ENCODE data around the gene CECR2. TPM values are rescaled to one million over a fixed set of nuclear protein-coding genes. Genes with fewer than 3 reads are reported as not detected.
A peak's percentile ranks its signal among the peaks of the same experiment; 100 is the strongest.

Gene CECR2
- total RNA-seq, 1 experiment from 2014 or later, result 154 TPM

GRCh38 chr22:17460895-17461294 lies 91.6 kb downstream of the CECR2 start:
- peak overlapping the region in 2 of 3 experiments; percentile 46 to 63; a peak in 4 of 7 replicates for H3K27ac Mint-ChIP-seq
- no peak overlapping the region for H4K8ac ChIP-seq (replicated peaks; ENCODE audit: insufficient read length, low read depth, low read length)
- H4K20me1 ChIP-seq (ENCODE audit: control insufficient read depth, insufficient read depth, insufficient read length), result no peaks in the 10 kb centered on the region
- H3K9me3 ChIP-seq (ENCODE audit: control insufficient read depth, low read depth, low read length), result no peaks in the 10 kb centered on the region
- H2AK5ac ChIP-seq (ENCODE audit: insufficient read length, low read length), result no peak overlapping the region
- H3K14ac ChIP-seq (ENCODE audit: insufficient read depth, low read length), result no peak overlapping the region
- H3K27me3 ChIP-seq (ENCODE audit: insufficient read depth, low read length), result no peaks in the 10 kb centered on the region
- no peak overlapping the region for H3K4me3 Mint-ChIP-seq
- no peak overlapping the region for H4K5ac ChIP-seq (ENCODE audit: insufficient read length, low read depth, low read length)
- H3K27ac ChIP-seq (ENCODE audit: insufficient read length, low read depth, low read length), result no peak overlapping the region
- no peak overlapping the region for H2BK15ac ChIP-seq (ENCODE audit: low read depth, low read length)
- no peaks in the 10 kb centered on the region for H3K9me3 Mint-ChIP-seq
- H2AFZ ChIP-seq (ENCODE audit: low read length), result no peak overlapping the region
- H2BK5ac ChIP-seq (ENCODE audit: insufficient read length, low read length), result no peak overlapping the region
- H3K9ac ChIP-seq (ENCODE audit: extremely low read depth, insufficient read length, low read length), result no peak overlapping the region
- H3K79me2 ChIP-seq (ENCODE audit: insufficient read depth, low read length), result peaks cover 44% of the 10 kb centered on the region; the same call in 1 of the 2 replicates
- H3K23me2 ChIP-seq (ENCODE audit: insufficient read length, low read depth, low read length, poor library complexity, severe bottlenecking), result no peaks in the 10 kb centered on the region
- no CpG with 5 or more reads among the region's 6 CpGs for WGBS (ENCODE audit: extremely low coverage, insufficient read length, low lambda C conversion rate)
- H2BK12ac ChIP-seq (ENCODE audit: insufficient read length, low read depth, low read length), result no peak overlapping the region
- no peak overlapping the region for H4K91ac ChIP-seq (ENCODE audit: insufficient read length, low read depth, low read length)
- DNase-seq, result no peak
- H2BK20ac ChIP-seq (ENCODE audit: low read depth, low read length, poor library complexity, severe bottlenecking), result no peak overlapping the region
- H3K23ac ChIP-seq (ENCODE audit: insufficient read length, low read depth, low read length), result no peak overlapping the region
- no peak overlapping the region for H3K4me2 ChIP-seq (ENCODE audit: insufficient read depth, insufficient read length, low read length)
- no peak overlapping the region for H3K4ac ChIP-seq (ENCODE audit: low read depth, low read length)
- no peak overlapping the region for H2BK120ac ChIP-seq (ENCODE audit: low read depth, low read length, poor library complexity, severe bottlenecking)
- no peak overlapping the region for H3K56ac ChIP-seq (ENCODE audit: insufficient read length, low read depth, low read length)
- H3K18ac ChIP-seq (ENCODE audit: insufficient read length, low read depth, low read length), result no peak overlapping the region
- peaks cover 10% of the 10 kb centered on the region for H3K79me1 ChIP-seq (ENCODE audit: insufficient read depth, low read depth, low read length, poor library complexity, severe bottlenecking)
- H3K36me3 Mint-ChIP-seq (ENCODE audit: insufficient read depth in 1 of 3, low read depth in 3 of 3), result peaks cover 0 to 5% (median 0%) of the 10 kb centered on the region in 3 experiments; a peak in 2 of 7 replicates
- no peak for TF ChIP-seq CTCF (conservative IDR thresholded peaks at IDR 0.05)
- H3K27me3 Mint-ChIP-seq (ENCODE audit: low read depth), result no peaks in the 10 kb centered on the region
- H3K4me1 Mint-ChIP-seq, result peaks cover 61 to 70% of the 10 kb centered on the region in 2 experiments
- H3T11ph ChIP-seq (ENCODE audit: low read length), result no peak overlapping the region
- H3K4me1 ChIP-seq (ENCODE audit: insufficient read depth, low read length), result peaks cover 15% of the 10 kb centered on the region
